T-helper 2 cell treated with Interferon-gamma antibody and Interleukin-4, amounts not matched to agents 100 ng/mL and 5 ng/mL, for 36 hours (primary cell): ENCODE results near the gene HOXD4. TPM values are rescaled to one million over a fixed set of nuclear protein-coding genes. Genes with fewer than 3 reads are reported as not detected.

Experiments
- intact Hi-C: fragments of 100-400 bp; cut with micrococcal nuclease; formaldehyde crosslinking; loops from one replicate; pipeline ENCODE4 v1.15.1; 2023
- total RNA-seq: library from RNA; stranded (reverse); gene quantifications from 2 replicates; pipeline ENCODE4 v1.2.3, GENCODE V29; 2022

Gene HOXD4
- total RNA-seq, 1 donor from 2014 or later: not detected

- intact Hi-C loops: no loop called here
Observed at GRCh38 chr2:176124947-176125771, 26.2 kb upstream of the HOXD4 start.

GRCh38 chr2:176125772-176126054 lies 25.6 kb upstream of the HOXD4 start:
- intact Hi-C loops: loop anchor here (2.0 kb wide), 2 partner anchors 429 to 1023 kb away; no protein-coding TSS in a partner anchor

- intact Hi-C loops: loop anchor here (1.0 to 2.0 kb wide), 5 partner anchors 328 to 1022 kb away; no protein-coding TSS in a partner anchor
Observed at GRCh38 chr2:176126929-176127773, 24.2 kb upstream of the HOXD4 start.

- intact Hi-C loops: loop anchor here (1.0 to 2.0 kb wide), 5 partner anchors 328 to 1021 kb away; no protein-coding TSS in a partner anchor
Observed at GRCh38 chr2:176127774-176128072, 23.6 kb upstream of the HOXD4 start.

GRCh38 chr2:176128172-176128981 lies 23.0 kb upstream of the HOXD4 start:
- intact Hi-C loops: no loop called here

- intact Hi-C loops: no loop called here
Observed at GRCh38 chr2:176128982-176129796, 22.2 kb upstream of the HOXD4 start, which contains the start of gene HOXD8. TSS of gene HOXD8 (plus strand) at chr2:176129705. CDS start at chr2:176130367, 662 bp downstream.

GRCh38 chr2:176129813-176130146 lies 21.6 kb upstream of the HOXD4 start:
- intact Hi-C loops: loop anchor here (2.0 to 10.0 kb wide), 4 partner anchors 19 to 685 kb away; partner anchors contain the start of gene EVX2

GRCh38 chr2:176130147-176130956 lies 21.0 kb upstream of the HOXD4 start:
- intact Hi-C loops: loop anchor here (2.0 to 10.0 kb wide), 4 partner anchors 20 to 684 kb away; partner anchors contain the start of gene EVX2

- intact Hi-C loops: loop anchor here (2.0 to 10.0 kb wide), 4 partner anchors 20 to 684 kb away; partner anchors contain the start of gene EVX2
Observed at GRCh38 chr2:176130957-176131847, 20.1 kb upstream of the HOXD4 start.

GRCh38 chr2:176131848-176132158 lies 19.5 kb upstream of the HOXD4 start:
- intact Hi-C loops: loop anchor here (2.0 to 10.0 kb wide), 5 partner anchors 19 to 683 kb away; partner anchors contain the start of genes EVX2 and HOXD4

- intact Hi-C loops: loop anchor here (2.0 to 10.0 kb wide), 2 partner anchors 18 to 682 kb away; partner anchors contain the start of gene HOXD4
Observed at GRCh38 chr2:176132205-176133171, 18.9 kb upstream of the HOXD4 start.

GRCh38 chr2:176133389-176133788 lies 18.0 kb upstream of the HOXD4 start:
- intact Hi-C loops: loop anchor here (2.0 to 10.0 kb wide), 2 partner anchors 17 to 681 kb away; partner anchors contain the start of gene HOXD4

- intact Hi-C loops: loop anchor here (10.0 kb wide), 1 partner anchor 681 kb away; no protein-coding TSS in a partner anchor
Observed at GRCh38 chr2:176134035-176134434, 17.3 kb upstream of the HOXD4 start.

GRCh38 chr2:176135035-176135440 lies 16.3 kb upstream of the HOXD4 start:
- intact Hi-C loops: loop anchor here (10.0 kb wide), 1 partner anchor 680 kb away; no protein-coding TSS in a partner anchor

GRCh38 chr2:176136374-176137251 lies 14.7 kb upstream of the HOXD4 start:
- intact Hi-C loops: loop anchor here (10.0 kb wide), 1 partner anchor 678 kb away; no protein-coding TSS in a partner anchor

- intact Hi-C loops: loop anchor here (10.0 kb wide), 1 partner anchor 678 kb away; no protein-coding TSS in a partner anchor
Observed at GRCh38 chr2:176137252-176137580, 14.1 kb upstream of the HOXD4 start.
